K562 (cell line): ENCODE data around the gene TRIO. TPM values are rescaled to one million over a fixed set of nuclear protein-coding genes. Genes with fewer than 3 reads are reported as not detected.

Experiments
- ATAC-seq: fragments of 200-7000 bp; cut with Tn5 transposase; 3 replicates; pipeline ENCODE4 v1.9.1; 2020; ENCODE audit warnings: moderate library complexity
- BruUV-seq: library from RNA; stranded (reverse); fragments of 400-500 nt; replicated peaks from 2 replicates; lab custom pipeline; 2021; lab: Mats Ljungman, UMichigan
- CTCF ChIA-PET: fragments of 300-600 bp; formaldehyde crosslinking; extraction: SDS; loops from one replicate; lab custom pipeline; 2021; ENCODE audit warnings: low intra/inter-chr PET ratio; lab: Yijun Ruan, JAX
- POLR2A ChIA-PET: fragments of 300-600, 350-650 bp; sonication (Branson Sonifier 250); formaldehyde crosslinking; extraction: SDS; loops from one replicate; lab custom pipeline; 2021; ENCODE audit warnings: antibody characterized with exemption, inconsistent platforms; lab: Yijun Ruan, JAX
- DNase-seq, 4 experiments: peaks; one replicate each; pipeline versions ENCODE4 v3.0.0 to v3.0.0-alpha.2; 2011 to 2018; ENCODE audit warnings: low spot score in 3 of 4, mixed read lengths in 3 of 4; ENCODE audit errors: extremely low read depth in 1 of 4
- FAIRE-seq: peaks from 2 replicates; lab custom pipeline; 2011; peaks lifted over from hg19 to GRCh38; lab: Jason Lieb, UNC
- H2AFZ ChIP-seq: 2 replicates; pipeline ENCODE4 v1.6.0; 2011; ENCODE audit warnings: low read depth, low read length, control low read depth, inconsistent platforms
- H3K27ac ChIP-seq: fragments of 200-600 bp; 3 replicates; pipeline ENCODE4 v1.8.0; 2011; ENCODE audit warnings: low read depth, mild to moderate bottlenecking, control low read depth, inconsistent platforms, low read length, moderate library complexity, mixed read lengths; ENCODE audit errors: extremely low read depth
- H3K27me3 ChIP-seq, 2 experiments: fragments of 300-600 bp in 1 of 2; 2 replicates in 1 of 2; 3 replicates in 1 of 2; pipeline versions ENCODE4 v1.6.0 to v1.8.0; 2011; ENCODE audit warnings: inconsistent platforms in 2 of 2, low read length in 2 of 2, mild to moderate bottlenecking in 1 of 2, mixed read lengths in 1 of 2, moderate library complexity in 1 of 2; ENCODE audit not compliant: control insufficient read depth in 2 of 2, insufficient read depth in 2 of 2
- H3K36me3 ChIP-seq: fragments of 300-600 bp; 3 replicates; pipeline ENCODE4 v1.8.0; 2011; ENCODE audit warnings: mild to moderate bottlenecking, low read length, inconsistent platforms; ENCODE audit not compliant: control insufficient read depth, insufficient read depth
- H3K4me1 ChIP-seq, 2 experiments: fragments of 200-600 bp in 1 of 2; replicated peaks in 1 of 2; 2 replicates in 1 of 2; 3 replicates in 1 of 2; pipeline versions ENCODE4 v1.5.1 to v1.8.0; 2011; ENCODE audit warnings: inconsistent platforms in 2 of 2, low read length in 2 of 2, mild to moderate bottlenecking in 1 of 2, mixed read lengths in 1 of 2, moderate library complexity in 1 of 2; ENCODE audit not compliant: control insufficient read depth in 2 of 2, insufficient read depth in 2 of 2
- H3K4me2 ChIP-seq: 2 replicates; pipeline ENCODE4 v1.6.1; 2011; ENCODE audit warnings: low read length, control low read depth, inconsistent platforms, mixed read lengths; ENCODE audit not compliant: insufficient read depth
- H3K4me3 ChIP-seq: fragments of 200-600 bp; sonication (generic), shearing (Covaris generic); 2 replicates; pipeline ENCODE4 v1.5.1; 2016; ENCODE audit warnings: control low read depth, inconsistent platforms
- H3K79me2 ChIP-seq: fragments of 200-600 bp; 3 replicates; pipeline ENCODE4 v1.8.0; 2011; ENCODE audit warnings: low read length, inconsistent platforms; ENCODE audit not compliant: control insufficient read depth, insufficient read depth
- H3K9ac ChIP-seq, 2 experiments: 2 replicates each; pipeline versions ENCODE4 v1.6.0 to v1.6.1; 2011; ENCODE audit warnings: low read depth in 2 of 2, low read length in 2 of 2, control low read depth in 1 of 2, inconsistent platforms in 1 of 2, mild to moderate bottlenecking in 1 of 2, mixed read lengths in 1 of 2; ENCODE audit not compliant: insufficient read depth in 1 of 2
- H3K9me1 ChIP-seq: one replicate; pipeline ENCODE4 v1.6.0; 2011; ENCODE audit warnings: inconsistent platforms, mild to moderate bottlenecking, low read length, moderate library complexity; ENCODE audit not compliant: control insufficient read depth, insufficient read depth
- H3K9me3 ChIP-seq: replicated peaks from 2 replicates; pipeline ENCODE4 v1.5.1; 2011; ENCODE audit warnings: low read depth, low read length, inconsistent platforms; ENCODE audit not compliant: control insufficient read depth, insufficient read depth
- H4K20me1 ChIP-seq: replicated peaks from 2 replicates; pipeline ENCODE4 v1.6.1; 2011; ENCODE audit warnings: low read length, inconsistent platforms, mixed read lengths; ENCODE audit not compliant: control insufficient read depth, insufficient read depth
- AFF1 ChIP-seq, 2 experiments: fragments of 450-650 bp; IDR thresholded peaks; 2 replicates each; pipeline ENCODE4 v1.6.1; 2018; ENCODE audit warnings: mild to moderate bottlenecking in 2 of 2, low read depth in 1 of 2; ENCODE audit not compliant: partially characterized antibody in 2 of 2
- ATF1 ChIP-seq, 2 experiments: fragments of 450-650 bp in 1 of 2; IDR thresholded peaks; 2 replicates each; pipeline ENCODE4 v1.6.1; 2016; ENCODE audit warnings: missing compliant biosample characterization in 1 of 2, missing genetic modification characterization in 1 of 2
- HNRNPL ChIP-seq: fragments of 200-400 bp; formaldehyde crosslinking; IDR thresholded peaks from 2 replicates; pipeline ENCODE4 v1.6.1; 2017; ENCODE audit warnings: low read depth, mild to moderate bottlenecking, low read length
- KHSRP ChIP-seq: fragments of 450-650 bp; IDR thresholded peaks from 2 replicates; pipeline ENCODE4 v1.6.1; 2017
- MEF2D ChIP-seq: conservative IDR thresholded peaks from 2 replicates; pipeline ENCODE4 v1.6.1; 2016; ENCODE audit warnings: low read depth, missing genetic modification characterization, missing compliant biosample characterization
- NCOA2 ChIP-seq, 2 experiments: fragments of 450-650 bp; IDR thresholded peaks; 2 replicates each; pipeline ENCODE4 v1.6.1; 2018; ENCODE audit warnings: mild to moderate bottlenecking in 2 of 2, moderate library complexity in 1 of 2; ENCODE audit not compliant: partially characterized antibody in 2 of 2
- NELFE ChIP-seq: IDR thresholded peaks from 2 replicates; pipeline ENCODE4 v1.6.1; 2011; ENCODE audit warnings: mild to moderate bottlenecking; ENCODE audit not compliant: insufficient read depth, insufficient read length
- NR1H2 ChIP-seq: sonication (generic); formaldehyde crosslinking; IDR thresholded peaks from 2 replicates; pipeline ENCODE4 v1.4.0; 2020; ENCODE audit warnings: mild to moderate bottlenecking, missing genetic modification reagents
- PRDM10 ChIP-seq: fragments of 450-650 bp; IDR thresholded peaks from 2 replicates; pipeline ENCODE4 v1.6.1; 2018; ENCODE audit not compliant: partially characterized antibody
- RBM39 ChIP-seq: fragments of 200-400 bp; formaldehyde crosslinking; optimal IDR thresholded peaks from 2 replicates; pipeline ENCODE3; 2018; ENCODE audit warnings: low read depth, low read length
- SIRT6 ChIP-seq: IDR thresholded peaks from one replicate; pipeline ENCODE4 v1.6.1; 2012; ENCODE audit warnings: low read depth, mild to moderate bottlenecking, control low read depth, inconsistent platforms, low read length, moderate library complexity
- ZNF12 ChIP-seq: sonication (generic); formaldehyde crosslinking; IDR thresholded peaks from 2 replicates; pipeline ENCODE4 v1.4.0; 2020; ENCODE audit warnings: mild to moderate bottlenecking, missing genetic modification reagents
- ZNF165 ChIP-seq: fragments of 250-450 bp; sonication (Bioruptor Pico); IDR thresholded peaks from 2 replicates; pipeline ENCODE4 v1.4.0; 2020; ENCODE audit warnings: borderline replicate concordance
- ZNF224 ChIP-seq: sonication (generic); formaldehyde crosslinking; IDR thresholded peaks from 2 replicates; pipeline ENCODE4 v1.8.0; 2022; ENCODE audit warnings: mild to moderate bottlenecking, missing genetic modification reagents
- WGBS: fragments of 100-300 bp; shearing (Covaris generic); methylation state at CpG from one replicate; pipeline ENCODE4 v1.1.6; 2016; ENCODE audit warnings: low coverage, mixed read lengths; ENCODE audit not compliant: insufficient coverage; ENCODE audit errors: missing lambda C conversion rate; 5-methylcytosine and 5-hydroxymethylcytosine counted together
- in situ Hi-C: fragments of 300-500 bp; cut with MboI; formaldehyde crosslinking; loops from 4 replicates; pipeline ENCODE4 v1.15.0; 2018; ENCODE audit warnings: inconsistent platforms, mixed read lengths
- intact Hi-C: fragments of 100-400 bp; cut with micrococcal nuclease; formaldehyde crosslinking; loops from 2 replicates; pipeline ENCODE4 v1.14.2; 2022
- polyA plus RNA-seq, 8 experiments: library from polyadenylated mRNA; depleted of rRNA in 4 of 8; stranded (reverse) in 5 of 8; unstranded in 3 of 8; fragments of >200 nt; fragmentation: Nextera tagmentation in 2 of 8; fragmentation: Illumina TruSeq in 1 of 8; extraction: Ambion mirVana in 2 of 8; extraction: Trizol in 1 of 8; gene quantifications; 2 replicates each; pipeline versions ENCODE4 v1.2.1 to v1.2.3, GENCODE V29; 2011 to 2014; ENCODE audit warnings: inconsistent platforms in 1 of 8, missing spikeins in 1 of 8
- total RNA-seq, 7 experiments: library from RNA; depleted of rRNA in 6 of 7; stranded (reverse); fragments of >200 nt in 6 of 7; fragmentation: Illumina TruSeq in 2 of 7; extraction: Trizol in 2 of 7; gene quantifications; 2 replicates each; pipeline versions ENCODE4 v1.2.1 to v1.2.3, GENCODE V29; 2011 to 2021; ENCODE audit warnings: low replicate concordance in 1 of 7
- TF ChIP-seq, protein P1 (sequence below): fragments of 250-450 bp; sonication (Bioruptor Pico); IDR thresholded peaks from 2 replicates; pipeline ENCODE4 v1.8.0; 2021; ENCODE audit warnings: mild to moderate bottlenecking, moderate library complexity

TRIO gene
- total and polyA plus RNA-seq, 9 of the 15 experiments (the other 6 are each of a cell fraction or from before 2014, with no cell fraction given), result 0.24 to 5.0 (median 1.1) TPM

GRCh38 chr5:14295610-14296009 is 152.5 kb downstream of the TRIO start:
- H3K4me3 ChIP-seq, result no peak overlapping the region
- no peaks in the 10 kb centered on the region for H3K9me1 ChIP-seq
- POLR2A ChIA-PET, result no interaction called here
- no TSS peak for BruUV-seq
- CTCF ChIA-PET, result no interaction called here
- H3K9me3 ChIP-seq, result no peaks in the 10 kb centered on the region
- DNase-seq (no peak), ATAC-seq (no peak), FAIRE-seq (no peak)
- H3K9ac ChIP-seq, result no peak overlapping the region
- in situ Hi-C loops (no loop called here), intact Hi-C loops (no loop called here)
- H3K4me2 ChIP-seq, result no peak overlapping the region
- 1% methylated on average over 5 of the region's 5 CpGs for WGBS
- H3K36me3 ChIP-seq, result no peaks in the 10 kb centered on the region
- H3K4me1 ChIP-seq, result no peaks in the 10 kb centered on the region; a peak in 1 of 5 replicates
- no peaks in the 10 kb centered on the region for H3K79me2 ChIP-seq
- peaks cover 20 to 34% of the 10 kb centered on the region in 2 experiments; a peak in 4 of 5 replicates for H3K27me3 ChIP-seq
- H4K20me1 ChIP-seq, result no peaks in the 10 kb centered on the region; the same call in 1 of the 2 replicates
- no peak overlapping the region for H2AFZ ChIP-seq
- no peak overlapping the region for H3K27ac ChIP-seq
- no peak for TF ChIP-seq NCOA2 (IDR thresholded peaks at IDR 0.05; ENCODE audit: partially characterized antibody in 2 of 2)
- TF ChIP-seq ZNF224, result no peak
- no peak for TF ChIP-seq ZNF165 (CRISPR knock-in tag)
- no peak for TF ChIP-seq ZNF12 (CRISPR knock-in tag)
- TF ChIP-seq NELFE, result no peak
- no peak for TF ChIP-seq PRDM10
- no peak for TF ChIP-seq RBM39
- TF ChIP-seq AFF1 (IDR thresholded peaks at IDR 0.05; ENCODE audit: low read depth in 1 of 2, partially characterized antibody in 2 of 2), result no peak
- TF ChIP-seq SIRT6, result no peak
- no peak for TF ChIP-seq HNRNPL
- no peak for TF ChIP-seq NR1H2
- TF ChIP-seq MEF2D (tag), result no peak
- TF ChIP-seq, protein P1, sequence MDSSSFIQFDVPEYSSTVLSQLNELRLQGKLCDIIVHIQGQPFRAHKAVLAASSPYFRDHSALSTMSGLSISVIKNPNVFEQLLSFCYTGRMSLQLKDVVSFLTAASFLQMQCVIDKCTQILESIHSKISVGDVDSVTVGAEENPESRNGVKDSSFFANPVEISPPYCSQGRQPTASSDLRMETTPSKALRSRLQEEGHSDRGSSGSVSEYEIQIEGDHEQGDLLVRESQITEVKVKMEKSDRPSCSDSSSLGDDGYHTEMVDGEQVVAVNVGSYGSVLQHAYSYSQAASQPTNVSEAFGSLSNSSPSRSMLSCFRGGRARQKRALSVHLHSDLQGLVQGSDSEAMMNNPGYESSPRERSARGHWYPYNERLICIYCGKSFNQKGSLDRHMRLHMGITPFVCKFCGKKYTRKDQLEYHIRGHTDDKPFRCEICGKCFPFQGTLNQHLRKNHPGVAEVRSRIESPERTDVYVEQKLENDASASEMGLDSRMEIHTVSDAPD (CRISPR knock-in tag), result no peak
- TF ChIP-seq ATF1 (CRISPR knock-in tag; IDR thresholded peaks at IDR 0.05), result no peak
- TF ChIP-seq ATF1 (tag; IDR thresholded peaks at IDR 0.05), result no peak
- TF ChIP-seq KHSRP, result no peak
